ENCODE results near the gene PTOV1. TPM values are rescaled to one million over a fixed set of nuclear protein-coding genes. Genes with fewer than 3 reads are reported as not detected.
A peak's percentile ranks its signal among the peaks of the same experiment; 100 is the strongest.
"Not testable (repeated sequence)": the region's sequence is repeated elsewhere in the genome, so short reads cannot be mapped to it uniquely, and the experiment has no call there.

The PTOV1 gene
- total RNA-seq, 1 experiment from 2014 or later = 89.9 TPM

- peak; percentile 80 for DNase-seq (ENCODE audit: low read depth)
Measured at GRCh38 chr19:49817964-49818648, 32.9 kb upstream of the PTOV1 start, which contains the start of gene MED25. TSS of gene MED25 (plus strand) at chr19:49818289. CDS start at chr19:49818342, 53 bp downstream.

- no peak for DNase-seq (ENCODE audit: low read depth)
Measured at GRCh38 chr19:49818649-49819370, 32.1 kb upstream of the PTOV1 start.

DNA sequence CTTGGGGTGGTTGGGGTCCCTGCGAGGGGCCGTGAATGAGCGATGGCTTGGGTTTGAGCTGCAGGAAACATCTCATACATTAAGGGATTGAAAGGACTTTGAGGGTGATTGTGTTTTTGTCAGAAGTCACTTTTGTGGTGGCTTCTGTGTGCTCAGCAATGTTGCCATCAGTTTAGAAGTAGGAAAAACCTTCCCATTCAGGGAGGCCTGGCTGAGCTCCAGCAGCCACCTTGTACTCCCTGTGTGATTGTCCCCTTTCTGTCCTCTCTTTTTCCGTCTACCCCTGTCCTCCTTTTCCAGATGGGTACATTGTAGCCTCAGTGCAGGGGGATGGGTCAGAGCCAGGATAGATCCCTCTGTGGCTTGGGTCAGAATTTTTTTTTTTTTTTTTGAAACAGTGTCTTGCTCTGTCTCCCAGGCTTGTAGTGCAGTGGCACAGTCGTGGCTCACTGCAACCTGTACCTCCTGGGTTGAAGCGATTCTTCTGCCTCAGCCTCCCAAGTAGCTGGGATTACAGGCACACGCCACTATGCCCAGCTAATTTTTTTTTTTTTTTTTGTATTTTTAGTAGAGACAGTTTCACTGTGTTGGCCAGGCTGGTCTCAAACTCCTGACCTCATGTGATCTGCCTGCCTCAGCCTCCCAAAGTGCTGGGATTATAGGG lies 31.4 kb upstream of the PTOV1 start:
- DNase-seq (ENCODE audit: low read depth) = not testable (repeated sequence)

GRCh38 chr19:49820125-49820524 lies 30.8 kb upstream of the PTOV1 start:
- DNase-seq (ENCODE audit: low read depth) = no peak

GRCh38 chr19:49823472-49823871 lies 27.5 kb upstream of the PTOV1 start:
- DNase-seq (ENCODE audit: low read depth) = no peak

- no peak for DNase-seq (ENCODE audit: low read depth)
Measured at GRCh38 chr19:49824662-49825061, 26.3 kb upstream of the PTOV1 start.

- no peak for DNase-seq (ENCODE audit: low read depth)
Measured at GRCh38 chr19:49827034-49827433, 23.9 kb upstream of the PTOV1 start.

GRCh38 chr19:49829200-49829599 lies 21.8 kb upstream of the PTOV1 start:
- no peak for DNase-seq (ENCODE audit: low read depth)

DNA sequence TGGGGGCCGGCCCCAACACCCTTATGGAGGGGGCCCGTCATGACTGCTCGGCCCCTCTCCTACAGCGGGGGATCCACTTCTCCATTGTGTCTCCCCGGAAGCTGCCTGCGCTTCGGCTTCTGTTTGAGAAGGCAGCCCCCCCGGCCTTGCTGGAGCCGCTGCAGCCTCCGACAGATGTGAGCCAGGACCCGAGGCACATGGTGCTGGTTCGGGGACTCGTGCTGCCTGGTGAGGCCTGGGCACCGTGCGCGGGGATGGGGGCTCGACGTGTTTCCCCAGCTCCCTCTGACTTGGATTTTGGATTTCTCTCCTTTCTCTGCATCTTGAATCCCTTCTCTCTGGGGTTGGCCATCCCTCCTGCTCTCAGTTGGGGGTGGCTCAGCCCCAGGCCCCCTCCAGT lies 21.2 kb upstream of the PTOV1 start:
- no peak for DNase-seq (ENCODE audit: low read depth)

DNA sequence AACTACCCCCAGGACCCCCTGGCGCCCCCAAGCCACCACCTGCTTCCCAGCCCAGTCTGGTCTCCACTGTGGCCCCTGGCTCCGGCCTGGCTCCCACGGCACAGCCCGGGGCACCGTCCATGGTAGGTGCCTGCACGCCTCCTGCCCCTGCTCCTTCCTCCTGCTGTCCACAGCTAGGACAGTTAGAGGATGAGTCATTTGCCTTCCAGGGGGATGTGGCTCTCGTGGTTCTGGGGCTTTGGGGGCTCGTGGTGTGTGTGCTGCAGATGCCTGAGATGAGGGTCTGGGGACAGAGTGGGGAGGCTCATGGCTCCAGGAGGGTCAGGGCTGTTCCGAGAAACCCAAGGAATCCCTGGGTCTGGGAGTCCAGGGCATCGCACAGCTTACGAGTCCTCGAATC lies 20.2 kb upstream of the PTOV1 start:
- DNase-seq (ENCODE audit: low read depth) = no peak

GRCh38 chr19:49831592-49831991 lies 19.4 kb upstream of the PTOV1 start:
- no peak for DNase-seq (ENCODE audit: low read depth)

DNA sequence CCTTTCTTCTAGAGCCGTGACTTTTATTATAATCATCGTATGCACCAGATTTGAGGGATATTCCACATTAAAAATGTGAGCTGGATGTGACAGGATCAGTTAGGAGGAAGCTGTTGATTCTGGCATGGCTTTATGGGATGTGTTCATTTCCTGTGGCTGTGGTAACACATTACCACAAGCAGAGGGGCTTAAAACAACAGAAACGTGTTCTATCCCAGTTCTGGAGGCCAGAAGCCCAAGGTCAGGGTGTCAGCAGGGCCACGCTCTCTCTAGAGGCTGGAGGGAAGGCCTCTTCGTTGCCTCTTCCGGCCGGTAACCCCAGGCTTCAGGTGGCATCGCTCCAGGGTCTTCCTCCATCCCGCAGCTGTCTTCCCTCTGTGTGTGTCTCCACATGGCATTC lies 18.4 kb upstream of the PTOV1 start:
- DNase-seq (ENCODE audit: low read depth) = no peak

GRCh38 chr19:49833599-49833998 lies 17.4 kb upstream of the PTOV1 start:
- no peak for DNase-seq (ENCODE audit: low read depth)

DNA sequence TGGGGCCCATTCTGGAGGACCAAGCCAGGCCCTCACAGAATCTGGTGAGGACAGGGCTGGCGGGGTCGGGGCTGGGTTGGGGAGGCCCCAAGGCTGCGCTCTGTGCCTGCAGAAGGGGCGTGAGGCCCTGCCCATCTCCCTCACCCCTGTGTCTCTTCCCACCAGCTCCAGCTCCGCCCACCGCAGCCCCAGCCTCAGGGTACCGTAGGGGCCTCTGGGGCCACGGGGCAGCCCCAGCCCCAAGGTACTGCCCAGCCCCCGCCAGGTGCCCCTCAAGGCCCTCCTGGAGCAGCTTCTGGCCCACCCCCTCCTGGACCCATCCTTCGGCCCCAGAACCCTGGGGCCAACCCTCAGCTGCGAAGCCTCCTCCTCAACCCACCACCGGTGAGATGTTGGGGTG lies 15.4 kb upstream of the PTOV1 start:
- DNase-seq (ENCODE audit: low read depth) = no peak

DNA sequence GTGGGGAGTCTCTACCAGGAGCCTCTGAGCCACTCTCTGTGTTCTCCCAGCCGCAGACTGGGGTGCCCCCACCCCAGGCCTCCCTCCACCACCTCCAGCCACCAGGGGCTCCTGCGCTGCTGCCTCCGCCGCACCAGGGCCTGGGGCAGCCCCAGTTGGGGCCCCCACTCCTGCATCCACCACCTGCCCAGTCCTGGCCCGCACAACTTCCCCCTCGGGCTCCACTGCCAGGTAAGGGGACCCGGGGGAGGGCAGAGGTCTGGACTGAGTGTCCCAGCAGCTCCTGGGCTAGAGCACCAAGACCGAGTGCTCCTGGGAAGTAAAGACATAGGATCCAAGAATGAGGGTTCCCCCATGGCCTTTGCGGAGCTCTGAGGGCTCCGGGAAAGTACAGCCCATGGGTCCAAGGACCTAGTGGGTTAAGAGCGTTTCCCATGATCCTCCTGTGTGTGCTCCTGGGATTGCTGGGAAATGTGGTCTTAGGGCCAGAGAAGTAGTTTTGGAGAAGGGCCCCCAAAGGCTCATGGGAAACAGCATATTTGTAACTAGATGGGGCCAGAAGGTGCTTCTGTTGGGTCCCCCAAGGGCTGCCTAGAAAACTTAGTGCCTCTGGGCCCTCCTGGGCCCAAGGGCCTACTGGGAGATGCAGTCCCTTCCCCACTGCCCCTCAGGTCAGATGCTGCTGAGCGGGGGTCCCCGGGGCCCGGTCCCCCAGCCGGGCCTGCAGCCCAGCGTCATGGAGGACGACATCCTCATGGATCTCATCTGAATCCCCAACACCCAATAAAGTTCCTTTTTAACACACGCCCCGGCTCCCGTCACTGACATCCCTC lies 14.6 kb upstream of the PTOV1 start:
- no peak for DNase-seq (ENCODE audit: low read depth)

- no peak for DNase-seq (ENCODE audit: low read depth)
Measured at GRCh38 chr19:49837009-49837310, 14.0 kb upstream of the PTOV1 start.

DNA sequence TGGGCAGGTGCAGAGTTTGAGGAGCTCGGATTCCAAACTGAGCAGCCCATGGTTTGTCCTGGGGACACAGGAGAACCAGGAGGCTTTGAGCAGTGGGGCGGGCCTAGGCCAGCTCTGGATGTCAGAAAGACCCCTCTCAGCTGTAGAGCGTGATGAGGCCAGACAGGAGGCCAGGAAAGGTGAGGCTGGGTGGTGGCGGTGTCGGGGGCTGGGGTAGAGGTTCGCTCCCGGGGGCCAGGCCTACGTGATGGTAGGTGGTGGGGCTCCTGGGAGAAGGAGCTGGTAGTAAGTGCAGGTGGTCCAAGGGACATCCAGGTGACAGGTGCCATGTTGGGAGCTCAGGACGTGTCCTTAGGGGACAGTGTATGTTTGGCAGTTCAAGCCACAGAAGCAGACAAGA lies 13.5 kb upstream of the PTOV1 start:
- DNase-seq (ENCODE audit: low read depth) = no peak

GRCh38 chr19:49838885-49839588 lies 11.9 kb upstream of the PTOV1 start:
- no peak for DNase-seq (ENCODE audit: low read depth)

DNA sequence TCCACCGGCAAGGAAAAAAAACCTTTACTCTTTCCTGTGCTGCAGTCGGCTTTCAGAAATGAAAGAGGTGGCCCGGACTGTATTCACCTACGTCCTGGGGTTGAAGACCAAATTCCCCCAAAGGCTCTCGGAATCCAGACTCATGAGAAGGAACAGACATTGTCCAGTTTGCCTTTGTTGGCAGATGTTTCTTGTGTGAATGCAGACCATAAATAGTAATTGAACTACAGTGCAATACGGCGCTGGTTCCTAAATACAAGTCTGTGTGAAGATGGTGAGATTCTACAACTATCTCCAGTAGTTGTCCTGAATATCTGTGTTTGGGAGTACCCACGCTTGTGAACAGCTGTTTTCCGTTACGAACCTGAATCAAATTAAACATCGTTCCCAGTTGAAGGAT lies 11.2 kb upstream of the PTOV1 start:
- DNase-seq (ENCODE audit: low read depth) = no peak

- DNase-seq (ENCODE audit: low read depth) = no peak
Measured at GRCh38 chr19:49840321-49840720, 10.6 kb upstream of the PTOV1 start.

DNA sequence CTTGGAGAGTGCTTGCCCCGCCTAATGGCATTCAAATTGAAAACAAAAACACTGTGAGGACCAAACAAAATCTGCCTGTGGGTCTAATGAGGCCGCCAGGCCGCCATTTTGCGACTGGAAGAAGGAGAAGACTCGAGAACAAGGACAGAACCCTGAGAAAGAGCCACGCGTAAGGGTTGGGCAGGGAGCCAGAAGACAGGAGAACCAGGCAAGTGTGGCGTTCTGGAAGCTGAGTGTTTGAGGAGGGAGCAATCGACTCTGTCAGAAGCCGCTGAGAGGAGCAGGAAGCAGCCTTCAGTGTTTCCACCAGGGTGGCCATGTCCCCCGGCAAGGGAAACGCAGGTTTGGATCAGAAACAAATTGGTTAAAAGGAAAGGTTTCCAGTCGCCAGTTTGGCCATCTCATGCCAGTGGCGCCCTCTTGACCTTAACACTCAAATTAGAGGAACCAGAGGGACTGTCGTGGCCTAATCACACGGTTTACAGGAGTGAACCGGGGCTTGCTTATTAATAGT lies 10.2 kb upstream of the PTOV1 start:
- no peak for DNase-seq (ENCODE audit: low read depth)
